ENCODE measurements around the gene ERI3.

ERI3 gene

GRCh38 chr1:44296086-44296485, 59.0 kb downstream of the ERI3 start:
- Histone ChIP-seq H3K27me3 (replicated peaks; ENCODE audit: control insufficient read depth, insufficient read depth, low read length) (no peaks in the 10 kb centered on the region), H3K36me3 (ENCODE audit: control insufficient read depth, insufficient read depth, low read length) (peaks cover 7% of the 10 kb centered on the region), H3K4me3 (replicated peaks; ENCODE audit: low read depth, low read length) (no peak overlapping the region)
- DNase-seq (ENCODE audit: extremely low read depth, insufficient read length), result no peak
- no peak for TF ChIP-seq CTCF (IDR thresholded peaks at IDR 0.05; ENCODE audit: insufficient read depth, low read length, poor library complexity, severe bottlenecking)

- no peak for DNase-seq (ENCODE audit: extremely low read depth, insufficient read length)
- peak; percentile 12 for TF ChIP-seq CTCF (IDR thresholded peaks at IDR 0.05; ENCODE audit: insufficient read depth, low read length, poor library complexity, severe bottlenecking)
- no peaks in the 10 kb centered on the region for H3K27me3 ChIP-seq (replicated peaks; ENCODE audit: control insufficient read depth, insufficient read depth, low read length)
- H3K36me3 ChIP-seq (ENCODE audit: control insufficient read depth, insufficient read depth, low read length), result peaks cover 13% of the 10 kb centered on the region
- H3K4me3 ChIP-seq (replicated peaks; ENCODE audit: low read depth, low read length), result no peak overlapping the region
These were observed 60.5 kb downstream of the ERI3 start for GRCh38 chr1:44294588-44295007.

GRCh38 chr1:44293761-44294315, 61.2 kb downstream of the ERI3 start:
- no peaks in the 10 kb centered on the region for H3K27me3 ChIP-seq (replicated peaks; ENCODE audit: control insufficient read depth, insufficient read depth, low read length)
- no peak for TF ChIP-seq CTCF (IDR thresholded peaks at IDR 0.05; ENCODE audit: insufficient read depth, low read length, poor library complexity, severe bottlenecking)

GRCh38 chr1:44292651-44293050, 62.4 kb downstream of the ERI3 start:
- no peak overlapping the region for H3K4me3 ChIP-seq (replicated peaks; ENCODE audit: low read depth, low read length)
- no peak for DNase-seq (ENCODE audit: extremely low read depth, insufficient read length)
- no peak for TF ChIP-seq CTCF (IDR thresholded peaks at IDR 0.05; ENCODE audit: insufficient read depth, low read length, poor library complexity, severe bottlenecking)
- H3K27me3 ChIP-seq (replicated peaks; ENCODE audit: control insufficient read depth, insufficient read depth, low read length), result no peaks in the 10 kb centered on the region
- H3K36me3 ChIP-seq (ENCODE audit: control insufficient read depth, insufficient read depth, low read length), result peaks cover 11% of the 10 kb centered on the region

More at GRCh38 chr1:44293761-44294315, 61.2 kb downstream of the ERI3 start:
- peaks cover 13% of the 10 kb centered on the region for H3K36me3 ChIP-seq (ENCODE audit: control insufficient read depth, insufficient read depth, low read length)
- DNase-seq (ENCODE audit: extremely low read depth, insufficient read length), result no peak
- no peak overlapping the region for H3K4me3 ChIP-seq (replicated peaks; ENCODE audit: low read depth, low read length)

GRCh38 chr1:44290250-44291094, 64.6 kb downstream of the ERI3 start:
- Histone ChIP-seq H3K4me3 (replicated peaks; ENCODE audit: low read depth, low read length) (no peak overlapping the region), H3K36me3 (ENCODE audit: control insufficient read depth, insufficient read depth, low read length) (peaks cover 6% of the 10 kb centered on the region), H3K27me3 (replicated peaks; ENCODE audit: control insufficient read depth, insufficient read depth, low read length) (no peaks in the 10 kb centered on the region)
- TF ChIP-seq CTCF (IDR thresholded peaks at IDR 0.05; ENCODE audit: insufficient read depth, low read length, poor library complexity, severe bottlenecking), result no peak
- no peak for DNase-seq (ENCODE audit: extremely low read depth, insufficient read length)

Data from GM06990 (cell line).